Thyroid gland (tissue), 4 donors: ENCODE measurements around the gene PHB1. TPM values are rescaled to one million over a fixed set of nuclear protein-coding genes. Genes with fewer than 3 reads are reported as not detected.
"Not testable (repeated sequence)": the region's sequence is repeated elsewhere in the genome, so short reads cannot be mapped to it uniquely, and the experiment has no call there.

Experiments
- DNase-seq, 2 donors: peaks; one replicate each; pipeline ENCODE4 v3.0.0-alpha.2; 2019
- H3K27ac ChIP-seq, 3 donors: fragments of 200-600 bp; sonication (generic); 1 replicate in 2 of 3; 2 replicates in 1 of 3; pipeline ENCODE4 v1.5.1; 2016 to 2019; ENCODE audit warnings: mild to moderate bottlenecking in 1 of 3, moderate library complexity in 1 of 3
- H3K27me3 ChIP-seq: fragments of 200-600 bp; sonication (generic); one replicate; pipeline ENCODE4 v1.5.1; 2019
- H3K36me3 ChIP-seq, 2 donors: fragments of 200-600 bp; sonication (generic); one replicate each; pipeline ENCODE4 v1.5.1; 2016 to 2019
- H3K4me1 ChIP-seq, 2 donors: fragments of 200-600 bp; sonication (generic); one replicate each; pipeline ENCODE4 v1.5.1; 2017 to 2019
- H3K4me3 ChIP-seq, 3 donors: fragments of 200-600 bp; sonication (generic); replicated peaks in 1 of 3; 1 replicate in 2 of 3; 2 replicates in 1 of 3; pipeline ENCODE4 v1.5.1; 2016; ENCODE audit warnings: mild to moderate bottlenecking in 1 of 3
- H3K9me3 ChIP-seq: fragments of 200-600 bp; sonication (generic); one replicate; pipeline ENCODE4 v1.5.1; 2017
- CTCF ChIP-seq, 6 experiments: fragments of 200-600 bp in 3 of 6; fragments of 450-650 bp in 3 of 6; sonication (generic) in 3 of 6; IDR thresholded peaks; one replicate each; pipeline ENCODE4 v1.5.1; 2016 to 2019; ENCODE audit warnings: antibody characterized with exemption in 6 of 6, mild to moderate bottlenecking in 2 of 6, inconsistent platforms in 1 of 6, moderate library complexity in 1 of 6
- POLR2A ChIP-seq, 2 donors: fragments of 450-650 bp; IDR thresholded peaks; one replicate each; pipeline ENCODE4 v1.6.1; 2017; ENCODE audit warnings: antibody characterized with exemption in 2 of 2, mild to moderate bottlenecking in 2 of 2, moderate library complexity in 1 of 2
- WGBS, 2 donors: methylation state at CpG; one replicate each; pipeline ENCODE4 v1.1.5; 2017; 5-methylcytosine and 5-hydroxymethylcytosine counted together
- intact Hi-C: fragments of 100-400 bp; cut with DNase I; formaldehyde crosslinking; loops from one replicate; pipeline ENCODE4 v1.15.1; 2023
- total RNA-seq, 4 donors: library from RNA; depleted of rRNA; stranded (reverse); fragments of >200 nt; gene quantifications; one replicate each; pipeline ENCODE4 v1.2.3, GENCODE V29; 2016

PHB1 gene
- total RNA-seq, 4 donors from 2014 or later: 77.5 to 129 (median 103) TPM

- TF ChIP-seq POLR2A (IDR thresholded peaks at IDR 0.05) (no peak), CTCF (IDR thresholded peaks at IDR 0.05) (no peak)
- 75 to 76% methylated on average over 3 of the region's 3 CpGs for WGBS, 2 donors
- no peaks in the 10 kb centered on the region for H3K27me3 ChIP-seq
- peaks cover 5 to 15% of the 10 kb centered on the region in 2 donors for H3K36me3 ChIP-seq
- no peak overlapping the region for H3K4me3 ChIP-seq
- H3K27ac ChIP-seq: no peak overlapping the region
- intact Hi-C loops: no loop called here
- no peak for DNase-seq
- H3K4me1 ChIP-seq: no peaks in the 10 kb centered on the region
- H3K9me3 ChIP-seq: no peaks in the 10 kb centered on the region
Measured at GRCh38 chr17:49399995-49400394, 14.7 kb downstream of the PHB1 start.

- Histone ChIP-seq H3K4me1 (peaks cover 0 to 4% of the 10 kb centered on the region in 2 donors), H3K4me3 (no peak overlapping the region), H3K36me3 (no peaks in the 10 kb centered on the region), H3K27ac (no peak overlapping the region), H3K9me3 (no peaks in the 10 kb centered on the region), H3K27me3 (no peaks in the 10 kb centered on the region)
- 30 to 39% methylated on average over 4 of the region's 4 CpGs for WGBS, 2 donors
- no peak for DNase-seq
- intact Hi-C loops: no loop called here
- TF ChIP-seq POLR2A (IDR thresholded peaks at IDR 0.05) (no peak), CTCF (IDR thresholded peaks at IDR 0.05) (no peak)
Measured at GRCh38 chr17:49397586-49397985, 17.1 kb downstream of the PHB1 start.

GRCh38 chr17:49393491-49394255 lies 21.0 kb downstream of the PHB1 start:
- TF ChIP-seq POLR2A (IDR thresholded peaks at IDR 0.05) (no peak), CTCF (IDR thresholded peaks at IDR 0.05) (no peak)
- 78 to 83% methylated on average over 8 of the region's 8 CpGs for whole genome bisulfite sequencing, 2 donors
- H3K27me3 ChIP-seq: no peaks in the 10 kb centered on the region
- no peaks in the 10 kb centered on the region for H3K9me3 ChIP-seq
- peaks cover 0 to 4% of the 10 kb centered on the region in 2 donors for H3K4me1 ChIP-seq
- intact Hi-C loops: loop anchor here (2.0 kb wide), 1 partner anchor 77 kb away; no protein-coding TSS in a partner anchor
- no peak overlapping the region for H3K4me3 ChIP-seq
- H3K36me3 ChIP-seq: no peaks in the 10 kb centered on the region
- no peak for DNase-seq
- H3K27ac ChIP-seq: no peak overlapping the region

- TF ChIP-seq CTCF (IDR thresholded peaks at IDR 0.05) (no peak), POLR2A (IDR thresholded peaks at IDR 0.05) (no peak)
- WGBS, 2 donors: 60 to 66% methylated on average over 5 to 9 of the region's 9 CpGs
- peaks cover 0 to 4% of the 10 kb centered on the region in 2 donors for H3K4me1 ChIP-seq
- no peak overlapping the region for H3K27ac ChIP-seq
- H3K9me3 ChIP-seq: no peaks in the 10 kb centered on the region
- intact Hi-C loops: no loop called here
- no peaks in the 10 kb centered on the region for H3K27me3 ChIP-seq
- H3K4me3 ChIP-seq: no peak overlapping the region
- H3K36me3 ChIP-seq: no peaks in the 10 kb centered on the region
- no peak for DNase-seq
Measured at GRCh38 chr17:49390548-49391324, 23.9 kb downstream of the PHB1 start.

GRCh38 chr17:49389514-49390347 lies 25.0 kb downstream of the PHB1 start:
- H3K4me3 ChIP-seq, H3K36me3 ChIP-seq, H3K27me3 ChIP-seq, H3K27ac ChIP-seq, H3K4me1 ChIP-seq, DNase-seq, H3K9me3 ChIP-seq, intact Hi-C loops: not testable (repeated sequence)
- 91 to 92% methylated on average over 12 of the region's 12 CpGs for WGBS, 2 donors
